Mesendoderm (in vitro differentiated cells): ENCODE measurements around the gene ASIC2.

Source experiments
- DNase-seq: peaks from one replicate; pipeline ENCODE4 v3.0.0; 2013
- H2AK5ac ChIP-seq: 2 replicates; pipeline ENCODE4 v1.6.1; 2013; ENCODE audit warnings: low read length, inconsistent platforms
- H2BK120ac ChIP-seq: 2 replicates; pipeline ENCODE4 v1.6.1; 2013; ENCODE audit warnings: low read depth, mild to moderate bottlenecking, low read length, moderate library complexity, mixed read lengths
- H2BK15ac ChIP-seq: replicated peaks from 2 replicates; pipeline ENCODE4 v1.6.1; 2013; ENCODE audit warnings: low read depth, mild to moderate bottlenecking, moderate library complexity
- H2BK5ac ChIP-seq: 2 replicates; pipeline ENCODE4 v1.6.1; 2013; ENCODE audit warnings: low read length, inconsistent platforms
- H3K18ac ChIP-seq: 2 replicates; pipeline ENCODE4 v1.6.1; 2013; ENCODE audit warnings: mild to moderate bottlenecking, low read length, mixed read lengths
- H3K23ac ChIP-seq: one replicate; pipeline ENCODE4 v1.6.1; 2013; ENCODE audit warnings: low read length
- H3K27ac ChIP-seq: 2 replicates; pipeline ENCODE4 v1.5.1; 2013; ENCODE audit warnings: low read depth, mild to moderate bottlenecking, inconsistent platforms, low read length, moderate library complexity
- H3K27me3 ChIP-seq: 2 replicates; pipeline ENCODE4 v1.6.1; 2013; ENCODE audit warnings: low read length, control low read depth, mild to moderate bottlenecking, inconsistent platforms; ENCODE audit not compliant: insufficient read depth, poor library complexity
- H3K36me3 ChIP-seq: 2 replicates; pipeline ENCODE4 v1.6.1; 2013; ENCODE audit warnings: low read length, inconsistent platforms; ENCODE audit not compliant: control insufficient read depth, insufficient read depth
- H3K4ac ChIP-seq: one replicate; pipeline ENCODE4 v1.6.1; 2013; ENCODE audit warnings: low read depth, mild to moderate bottlenecking, low read length, moderate library complexity
- H3K4me1 ChIP-seq: 2 replicates; pipeline ENCODE4 v1.6.1; 2013; ENCODE audit warnings: low read depth, low read length, inconsistent platforms; ENCODE audit not compliant: control insufficient read depth
- H3K4me2 ChIP-seq: 2 replicates; pipeline ENCODE4 v1.6.1; 2013; ENCODE audit warnings: low read length
- H3K4me3 ChIP-seq: 2 replicates; pipeline ENCODE4 v1.5.1; 2013; ENCODE audit warnings: mild to moderate bottlenecking, low read length
- H3K56ac ChIP-seq: one replicate; pipeline ENCODE4 v1.6.1; 2013; ENCODE audit warnings: low read length
- H3K79me1 ChIP-seq: 2 replicates; pipeline ENCODE4 v1.6.1; 2013; ENCODE audit warnings: low read length, inconsistent platforms
- H3K79me2 ChIP-seq: 2 replicates; pipeline ENCODE4 v1.6.1; 2013; ENCODE audit warnings: mild to moderate bottlenecking, low read length; ENCODE audit not compliant: control insufficient read depth, insufficient read depth
- H3K9ac ChIP-seq: 2 replicates; pipeline ENCODE4 v1.6.1; 2013; ENCODE audit warnings: low read length, inconsistent platforms
- H4K5ac ChIP-seq: one replicate; pipeline ENCODE4 v1.6.1; 2013; ENCODE audit warnings: low read length
- H4K8ac ChIP-seq: one replicate; pipeline ENCODE4 v1.6.1; 2013; ENCODE audit warnings: low read depth, mild to moderate bottlenecking, control low read depth, low read length, moderate library complexity
- WGBS: extraction: QIAGEN DNeasy Blood & Tissue Kit; methylation state at CpG from one replicate; pipeline ENCODE4 v1.1.7; 2013; ENCODE audit warnings: low lambda C conversion rate, missing lambda C conversion rate; ENCODE audit not compliant: insufficient coverage; ENCODE audit errors: extremely low coverage; 5-methylcytosine and 5-hydroxymethylcytosine counted together

Gene ASIC2

GRCh38 chr17:33209671-33210070 lies 83.4 kb downstream of the ASIC2 start:
- Histone ChIP-seq H3K56ac (no peak overlapping the region), H3K36me3 (no peaks in the 10 kb centered on the region), H2BK120ac (no peak overlapping the region), H3K4me1 (no peaks in the 10 kb centered on the region), H4K8ac (no peak overlapping the region), H3K9ac (no peak overlapping the region), H3K4ac (no peak overlapping the region), H3K4me3 (no peak overlapping the region), H3K18ac (no peak overlapping the region), H2AK5ac (no peak overlapping the region), H2BK15ac (no peak overlapping the region), H3K27ac (no peak overlapping the region), H4K5ac (no peak overlapping the region), H3K79me1 (no peaks in the 10 kb centered on the region), H3K23ac (no peak overlapping the region), H3K79me2 (no peaks in the 10 kb centered on the region), H2BK5ac (no peak overlapping the region), H3K27me3 (no peaks in the 10 kb centered on the region), H3K4me2 (no peak overlapping the region)
- no CpG with 5 or more reads among the region's 2 CpGs for WGBS
- DNase-seq: no peak

DNA sequence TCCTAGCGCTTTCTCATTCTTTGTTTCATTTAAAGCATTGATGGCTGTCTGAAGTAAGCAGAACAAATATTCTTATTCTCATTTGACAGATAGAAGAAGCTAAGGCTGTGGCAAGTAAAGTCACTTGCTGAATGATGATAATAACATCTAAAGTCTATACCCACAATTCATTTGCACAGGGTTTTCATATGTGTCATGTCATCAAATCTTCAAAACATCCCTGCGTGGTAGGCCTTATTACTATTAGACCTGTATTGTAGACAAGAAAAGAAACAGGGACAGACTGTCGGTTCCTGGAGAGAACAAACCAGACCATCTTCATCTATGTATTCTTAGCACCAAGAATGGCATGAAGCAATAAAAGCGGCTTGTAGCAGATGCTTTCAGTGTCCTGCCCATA lies 85.9 kb downstream of the ASIC2 start:
- H2BK15ac ChIP-seq: no peak overlapping the region
- H2BK120ac ChIP-seq: no peak overlapping the region
- no peak overlapping the region for H4K8ac ChIP-seq
- DNase-seq: no peak
- H2AK5ac ChIP-seq: no peak overlapping the region
- no peak overlapping the region for H3K23ac ChIP-seq
- no peaks in the 10 kb centered on the region for H3K27me3 ChIP-seq
- no peak overlapping the region for H3K4me2 ChIP-seq
- H4K5ac ChIP-seq: no peak overlapping the region
- H3K4me3 ChIP-seq: no peak overlapping the region
- H3K36me3 ChIP-seq: no peaks in the 10 kb centered on the region
- H3K79me1 ChIP-seq: no peaks in the 10 kb centered on the region
- no peaks in the 10 kb centered on the region for H3K4me1 ChIP-seq
- H3K4ac ChIP-seq: no peak overlapping the region
- no peak overlapping the region for H3K27ac ChIP-seq
- no peaks in the 10 kb centered on the region for H3K79me2 ChIP-seq
- H3K18ac ChIP-seq: no peak overlapping the region
- H3K9ac ChIP-seq: no peak overlapping the region
- H2BK5ac ChIP-seq: no peak overlapping the region
- H3K56ac ChIP-seq: no peak overlapping the region
- no CpG with 5 or more reads among the region's 4 CpGs for whole genome bisulfite sequencing

DNA sequence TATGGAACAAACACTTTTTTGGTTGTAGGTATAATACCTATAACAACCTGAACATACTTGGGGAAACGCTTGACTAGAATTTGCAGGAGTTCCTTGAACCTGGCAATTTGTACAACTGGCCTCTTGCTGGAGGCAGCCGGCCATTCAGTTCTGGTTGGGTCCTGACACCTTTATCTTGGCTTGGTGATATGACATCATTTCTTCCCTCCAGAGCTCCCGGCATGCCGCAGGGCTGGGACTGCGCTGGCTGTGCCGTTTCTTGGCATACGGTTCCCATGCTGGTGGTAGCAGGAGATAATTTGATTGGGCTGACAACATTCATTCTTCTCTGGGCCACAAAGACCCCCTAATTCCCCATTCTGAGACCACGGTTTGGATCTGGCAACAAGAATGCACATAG lies 87.5 kb downstream of the ASIC2 start:
- no peak overlapping the region for H3K4me3 ChIP-seq
- H3K27ac ChIP-seq: no peak overlapping the region
- no peak overlapping the region for H3K56ac ChIP-seq
- no peak overlapping the region for H4K5ac ChIP-seq
- H3K79me1 ChIP-seq: no peaks in the 10 kb centered on the region
- WGBS: no CpG with 5 or more reads among the region's 8 CpGs
- H3K4me1 ChIP-seq: no peaks in the 10 kb centered on the region
- H3K4ac ChIP-seq: no peak overlapping the region
- H2BK120ac ChIP-seq: no peak overlapping the region
- no peak overlapping the region for H3K23ac ChIP-seq
- H3K79me2 ChIP-seq: no peaks in the 10 kb centered on the region
- no peak overlapping the region for H3K18ac ChIP-seq
- H3K27me3 ChIP-seq: no peaks in the 10 kb centered on the region
- H2AK5ac ChIP-seq: no peak overlapping the region
- no peaks in the 10 kb centered on the region for H3K36me3 ChIP-seq
- no peak overlapping the region for H3K4me2 ChIP-seq
- H4K8ac ChIP-seq: no peak overlapping the region
- H3K9ac ChIP-seq: no peak overlapping the region
- DNase-seq: no peak
- no peak overlapping the region for H2BK5ac ChIP-seq
- H2BK15ac ChIP-seq: no peak overlapping the region

DNA sequence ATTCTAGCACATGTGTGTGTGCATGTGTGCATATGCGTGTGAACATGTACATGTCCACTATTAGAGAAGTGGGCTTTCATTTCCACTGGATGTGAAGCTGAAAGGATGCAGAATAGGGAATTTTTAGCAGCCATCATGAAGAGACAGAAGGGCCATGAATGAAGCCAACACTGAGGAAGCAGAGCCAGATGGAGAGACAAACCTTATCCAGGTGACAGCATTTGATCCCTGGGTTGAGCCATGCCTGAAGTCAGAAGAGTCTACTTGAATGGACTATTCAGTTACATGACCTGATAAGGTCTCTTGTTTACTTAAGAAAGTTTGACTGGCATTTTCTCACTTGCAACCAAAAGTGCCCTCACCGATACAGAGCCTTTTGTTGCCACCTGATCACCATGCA lies 88.4 kb downstream of the ASIC2 start:
- no peaks in the 10 kb centered on the region for H3K27me3 ChIP-seq
- H3K79me2 ChIP-seq: no peaks in the 10 kb centered on the region
- no peak overlapping the region for H2AK5ac ChIP-seq
- H3K56ac ChIP-seq: no peak overlapping the region
- H3K4me1 ChIP-seq: peaks cover 5% of the 10 kb centered on the region
- WGBS: no CpG with 5 or more reads among the region's 2 CpGs
- no peak overlapping the region for H3K27ac ChIP-seq
- H3K4me3 ChIP-seq: no peak overlapping the region
- no peak overlapping the region for H2BK15ac ChIP-seq
- H3K4ac ChIP-seq: no peak overlapping the region
- H3K36me3 ChIP-seq: no peaks in the 10 kb centered on the region
- DNase-seq: no peak
- H2BK120ac ChIP-seq: no peak overlapping the region
- H4K8ac ChIP-seq: no peak overlapping the region
- no peak overlapping the region for H2BK5ac ChIP-seq
- no peak overlapping the region for H3K9ac ChIP-seq
- H3K23ac ChIP-seq: no peak overlapping the region
- no peaks in the 10 kb centered on the region for H3K79me1 ChIP-seq
- H3K18ac ChIP-seq: no peak overlapping the region
- H4K5ac ChIP-seq: no peak overlapping the region
- no peak overlapping the region for H3K4me2 ChIP-seq

DNA sequence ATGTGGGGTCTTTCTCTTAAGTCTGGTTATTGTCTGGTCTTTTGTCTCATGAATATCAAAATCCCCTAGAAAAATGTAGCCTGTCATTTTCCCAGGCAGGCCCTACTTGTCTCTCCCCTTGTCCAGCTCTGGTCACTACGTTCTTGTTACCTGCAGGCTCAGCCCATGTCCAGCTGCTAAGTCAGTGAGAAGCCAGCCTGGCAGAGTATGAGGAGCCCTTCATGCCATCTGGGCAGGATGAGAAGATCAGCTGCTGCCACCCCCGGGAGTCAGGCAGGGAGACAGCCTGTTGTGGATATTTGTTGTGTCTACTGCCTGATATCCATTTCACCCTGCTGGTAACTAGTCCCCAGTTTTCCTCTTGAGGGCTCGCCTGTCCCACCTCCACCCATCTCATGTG lies 88.9 kb downstream of the ASIC2 start:
- Histone ChIP-seq H2BK5ac (no peak overlapping the region), H3K18ac (no peak overlapping the region), H2BK120ac (no peak overlapping the region), H3K9ac (no peak overlapping the region), H3K4me3 (no peak overlapping the region), H3K4me2 (no peak overlapping the region), H3K36me3 (no peaks in the 10 kb centered on the region), H3K56ac (no peak overlapping the region), H4K8ac (no peak overlapping the region), H3K79me1 (no peaks in the 10 kb centered on the region), H3K23ac (no peak overlapping the region), H4K5ac (no peak overlapping the region), H3K79me2 (no peaks in the 10 kb centered on the region), H3K27me3 (no peaks in the 10 kb centered on the region), H3K4ac (no peak overlapping the region), H2AK5ac (no peak overlapping the region), H3K4me1 (peaks cover 5% of the 10 kb centered on the region), H3K27ac (no peak overlapping the region), H2BK15ac (no peak overlapping the region)
- no peak for DNase-seq
- WGBS: no CpG with 5 or more reads among the region's 3 CpGs

DNA sequence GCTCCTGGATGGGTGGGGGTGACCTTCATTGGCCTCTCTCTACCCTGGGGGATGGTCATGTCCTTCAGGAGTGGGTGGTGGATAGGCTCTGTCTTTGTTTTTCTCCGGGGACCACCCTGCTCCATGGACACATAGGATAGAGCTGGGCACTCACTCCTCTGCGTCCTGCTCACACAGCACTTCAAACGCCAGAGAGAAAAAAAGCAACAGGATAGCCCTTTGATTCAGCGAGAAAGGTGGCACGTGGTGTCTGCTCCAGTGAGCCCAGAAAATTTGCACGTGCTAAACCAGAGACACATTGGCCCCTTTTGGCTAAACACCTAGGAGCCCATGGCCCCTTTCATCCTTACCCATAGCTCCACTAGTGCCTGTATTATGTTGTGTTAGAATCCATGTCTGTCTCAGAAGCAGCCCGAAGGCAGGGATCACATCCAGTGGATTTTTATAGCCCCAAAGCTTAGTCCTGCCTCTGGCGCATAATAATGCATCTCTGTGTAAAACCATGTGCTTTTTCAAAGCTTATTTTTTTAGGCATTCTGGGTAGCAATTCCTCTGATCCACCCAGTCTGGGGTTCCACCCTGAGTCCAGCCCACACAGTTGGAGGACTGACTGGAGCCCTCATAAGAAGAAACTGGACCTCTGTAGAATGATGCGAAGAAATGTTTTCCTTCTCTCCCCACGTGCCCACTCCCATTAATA lies 90.1 kb downstream of the ASIC2 start:
- no peak for DNase-seq
- Histone ChIP-seq H4K8ac (no peak overlapping the region), H3K18ac (no peak overlapping the region), H3K4me2 (no peak overlapping the region), H3K4ac (no peak overlapping the region), H3K23ac (no peak overlapping the region), H2BK120ac (no peak overlapping the region), H3K4me3 (no peak overlapping the region), H2BK15ac (no peak overlapping the region), H2AK5ac (no peak overlapping the region), H3K56ac (no peak overlapping the region), H3K36me3 (no peaks in the 10 kb centered on the region), H3K9ac (no peak overlapping the region), H2BK5ac (no peak overlapping the region), H3K4me1 (peaks cover 5% of the 10 kb centered on the region), H3K79me2 (no peaks in the 10 kb centered on the region), H3K27ac (no peak overlapping the region), H3K79me1 (no peaks in the 10 kb centered on the region), H4K5ac (no peak overlapping the region), H3K27me3 (no peaks in the 10 kb centered on the region)
- no CpG with 5 or more reads among the region's 10 CpGs for WGBS
